ENCODE results near the gene NRIP3.

Gene NRIP3

GRCh38 chr11:8962841-8963240 lies 41.0 kb downstream of the NRIP3 start:
- Histone ChIP-seq H2BK120ac (ENCODE audit: insufficient read depth, low read length, poor library complexity) (no peak overlapping the region), H2BK5ac (ENCODE audit: low read depth, low read length, poor library complexity) (no peak overlapping the region)
- WGBS (ENCODE audit: extremely low coverage, insufficient coverage, insufficient read length): no CpG with 5 or more reads among the region's 2 CpGs

GRCh38 chr11:8961401-8961800 lies 42.4 kb downstream of the NRIP3 start:
- H2BK12ac ChIP-seq (ENCODE audit: low read length): no peak overlapping the region

More at GRCh38 chr11:8962841-8963240, 41.0 kb downstream of the NRIP3 start:
- Histone ChIP-seq H3K14ac (ENCODE audit: low read length) (no peak overlapping the region), H3K4me2 (ENCODE audit: low read length) (no peak overlapping the region), H3K9ac (ENCODE audit: low read length) (no peak overlapping the region), H3K79me2 (ENCODE audit: control insufficient read depth, insufficient read depth, low read length, poor library complexity) (peaks cover 9% of the 10 kb centered on the region), H4K91ac (ENCODE audit: low read depth, low read length) (no peak overlapping the region), H2AFZ (ENCODE audit: insufficient read depth, low read length, poor library complexity) (no peak overlapping the region), H3K4me1 (ENCODE audit: control insufficient read depth in 1 of 2, insufficient read depth in 2 of 2, low read length in 2 of 2) (peaks cover 6 to 9% of the 10 kb centered on the region in 2 experiments), H3K79me1 (ENCODE audit: low read length) (peaks cover 12% of the 10 kb centered on the region), H3K36me3 (ENCODE audit: control insufficient read depth in 1 of 2, insufficient read depth in 2 of 2, low read length in 2 of 2) (no peaks in the 10 kb centered on the region), H3K4ac (ENCODE audit: low read depth, low read length) (no peak overlapping the region), H2BK12ac (ENCODE audit: low read length) (no peak overlapping the region), H3K9me3 (ENCODE audit: insufficient read depth, low read depth, low read length) (no peaks in the 10 kb centered on the region), H3K23ac (ENCODE audit: low read length) (no peak overlapping the region), H3K4me3 (ENCODE audit: low read depth, low read length) (no peak overlapping the region), H3K18ac (ENCODE audit: low read length) (no peak overlapping the region), H4K12ac (ENCODE audit: low read depth, low read length) (no peak overlapping the region), H4K8ac (ENCODE audit: low read depth, low read length) (no peak overlapping the region), H3K27me3 (ENCODE audit: insufficient read depth, low read length) (no peaks in the 10 kb centered on the region), H3K27ac (ENCODE audit: low read depth, low read length) (no peak overlapping the region), H2AK5ac (ENCODE audit: low read length) (no peak overlapping the region)
- no peak for DNase-seq

GRCh38 chr11:8959546-8960166 lies 44.1 kb downstream of the NRIP3 start:
- peaks cover 8% of the 10 kb centered on the region for H3K79me2 ChIP-seq (ENCODE audit: control insufficient read depth, insufficient read depth, low read length, poor library complexity)
- peak; percentile 47 to 86 for DNase-seq
- H4K91ac ChIP-seq (ENCODE audit: low read depth, low read length): no peak overlapping the region
- H3K27ac ChIP-seq (ENCODE audit: low read depth, low read length): no peak overlapping the region
- peaks cover 5 to 6% of the 10 kb centered on the region in 2 experiments for H3K4me1 ChIP-seq (ENCODE audit: control insufficient read depth in 1 of 2, insufficient read depth in 2 of 2, low read length in 2 of 2)
- no peak overlapping the region for H4K8ac ChIP-seq (ENCODE audit: low read depth, low read length)
- H3K4ac ChIP-seq (ENCODE audit: low read depth, low read length): no peak overlapping the region
- H2AK5ac ChIP-seq (ENCODE audit: low read length): no peak overlapping the region
- H3K14ac ChIP-seq (ENCODE audit: low read length): no peak overlapping the region
- no peak overlapping the region for H3K23ac ChIP-seq (ENCODE audit: low read length)
- no peak overlapping the region for H2BK12ac ChIP-seq (ENCODE audit: low read length)
- H3K9ac ChIP-seq (ENCODE audit: low read length): no peak overlapping the region
- no peak overlapping the region for H3K4me2 ChIP-seq (ENCODE audit: low read length)
- H3K9me3 ChIP-seq (ENCODE audit: insufficient read depth, low read depth, low read length): no peaks in the 10 kb centered on the region
- H3K27me3 ChIP-seq (ENCODE audit: insufficient read depth, low read length): no peaks in the 10 kb centered on the region
- H3K4me3 ChIP-seq (ENCODE audit: low read depth, low read length): no peak overlapping the region
- H3K36me3 ChIP-seq (ENCODE audit: control insufficient read depth in 1 of 2, insufficient read depth in 2 of 2, low read length in 2 of 2): peaks cover 2 to 4% of the 10 kb centered on the region in 2 experiments
- no peak overlapping the region for H3K18ac ChIP-seq (ENCODE audit: low read length)
- no CpG with 5 or more reads among the region's 2 CpGs for WGBS (ENCODE audit: extremely low coverage, insufficient coverage, insufficient read length)
- no peak overlapping the region for H2AFZ ChIP-seq (ENCODE audit: insufficient read depth, low read length, poor library complexity)
- H2BK5ac ChIP-seq (ENCODE audit: low read depth, low read length, poor library complexity): no peak overlapping the region
- peaks cover 11% of the 10 kb centered on the region for H3K79me1 ChIP-seq (ENCODE audit: low read length)
- H4K12ac ChIP-seq (ENCODE audit: low read depth, low read length): no peak overlapping the region
- no peak overlapping the region for H2BK120ac ChIP-seq (ENCODE audit: insufficient read depth, low read length, poor library complexity)

More at GRCh38 chr11:8961401-8961800, 42.4 kb downstream of the NRIP3 start:
- Histone ChIP-seq H3K14ac (ENCODE audit: low read length) (no peak overlapping the region), H3K4ac (ENCODE audit: low read depth, low read length) (no peak overlapping the region), H3K79me2 (ENCODE audit: control insufficient read depth, insufficient read depth, low read length, poor library complexity) (peaks cover 9% of the 10 kb centered on the region), H3K36me3 (ENCODE audit: control insufficient read depth in 1 of 2, insufficient read depth in 2 of 2, low read length in 2 of 2) (no peaks in the 10 kb centered on the region), H4K8ac (ENCODE audit: low read depth, low read length) (no peak overlapping the region), H3K27ac (ENCODE audit: low read depth, low read length) (no peak overlapping the region), H3K9ac (ENCODE audit: low read length) (no peak overlapping the region), H3K4me2 (ENCODE audit: low read length) (no peak overlapping the region), H2BK5ac (ENCODE audit: low read depth, low read length, poor library complexity) (no peak overlapping the region), H3K27me3 (ENCODE audit: insufficient read depth, low read length) (no peaks in the 10 kb centered on the region), H2AFZ (ENCODE audit: insufficient read depth, low read length, poor library complexity) (no peak overlapping the region), H3K9me3 (ENCODE audit: insufficient read depth, low read depth, low read length) (no peaks in the 10 kb centered on the region), H3K4me3 (ENCODE audit: low read depth, low read length) (no peak overlapping the region), H3K23ac (ENCODE audit: low read length) (no peak overlapping the region), H2AK5ac (ENCODE audit: low read length) (no peak overlapping the region), H2BK120ac (ENCODE audit: insufficient read depth, low read length, poor library complexity) (no peak overlapping the region), H4K91ac (ENCODE audit: low read depth, low read length) (no peak overlapping the region), H4K12ac (ENCODE audit: low read depth, low read length) (no peak overlapping the region), H3K79me1 (ENCODE audit: low read length) (peaks cover 12% of the 10 kb centered on the region), H3K4me1 (ENCODE audit: control insufficient read depth in 1 of 2, insufficient read depth in 2 of 2, low read length in 2 of 2) (peaks cover 6 to 9% of the 10 kb centered on the region in 2 experiments), H3K18ac (ENCODE audit: low read length) (no peak overlapping the region)
- WGBS (ENCODE audit: extremely low coverage, insufficient coverage, insufficient read length): no CpG with 5 or more reads among the region's 2 CpGs
- DNase-seq: no peak

- WGBS (ENCODE audit: extremely low coverage, insufficient coverage, insufficient read length): no CpG with 5 or more reads among the region's 4 CpGs
- Histone ChIP-seq H3K27me3 (ENCODE audit: insufficient read depth, low read length) (no peaks in the 10 kb centered on the region), H2BK120ac (ENCODE audit: insufficient read depth, low read length, poor library complexity) (no peak overlapping the region), H3K4ac (ENCODE audit: low read depth, low read length) (no peak overlapping the region), H2BK12ac (ENCODE audit: low read length) (no peak overlapping the region), H3K18ac (ENCODE audit: low read length) (no peak overlapping the region), H4K12ac (ENCODE audit: low read depth, low read length) (no peak overlapping the region), H2BK5ac (ENCODE audit: low read depth, low read length, poor library complexity) (no peak overlapping the region), H3K79me1 (ENCODE audit: low read length) (no peaks in the 10 kb centered on the region), H3K23ac (ENCODE audit: low read length) (no peak overlapping the region), H3K27ac (ENCODE audit: low read depth, low read length) (no peak overlapping the region), H3K36me3 (ENCODE audit: control insufficient read depth in 1 of 2, insufficient read depth in 2 of 2, low read length in 2 of 2) (peaks cover 8 to 9% of the 10 kb centered on the region in 2 experiments), H3K9me3 (ENCODE audit: insufficient read depth, low read depth, low read length) (no peaks in the 10 kb centered on the region), H3K4me1 (ENCODE audit: control insufficient read depth in 1 of 2, insufficient read depth in 2 of 2, low read length in 2 of 2) (no peaks in the 10 kb centered on the region), H3K4me2 (ENCODE audit: low read length) (no peak overlapping the region), H3K4me3 (ENCODE audit: low read depth, low read length) (no peak overlapping the region), H3K14ac (ENCODE audit: low read length) (no peak overlapping the region), H3K79me2 (ENCODE audit: control insufficient read depth, insufficient read depth, low read length, poor library complexity) (no peaks in the 10 kb centered on the region), H2AK5ac (ENCODE audit: low read length) (no peak overlapping the region), H2AFZ (ENCODE audit: insufficient read depth, low read length, poor library complexity) (no peak overlapping the region), H4K91ac (ENCODE audit: low read depth, low read length) (no peak overlapping the region), H4K8ac (ENCODE audit: low read depth, low read length) (no peak overlapping the region), H3K9ac (ENCODE audit: low read length) (no peak overlapping the region)
- DNase-seq: no peak
Observed at GRCh38 chr11:8956860-8957259, 46.9 kb downstream of the NRIP3 start.
